Activated naive CD4-positive, alpha-beta T cell treated with anti-CD3 and anti-CD28 coated beads, Interleukin-2, amount 10 ng/mL, durations not matched to agents 5 hours and 36 hours (primary cell): ENCODE measurements around the gene LAMC1. TPM values are rescaled to one million over a fixed set of nuclear protein-coding genes. Genes with fewer than 3 reads are reported as not detected.

ENCODE experiments used
- total RNA-seq, 2 experiments: library from RNA; stranded (reverse); gene quantifications; one replicate each; pipeline ENCODE4 v1.2.3, GENCODE V29; 2021

The LAMC1 gene
- total RNA-seq, result not detected

DNA sequence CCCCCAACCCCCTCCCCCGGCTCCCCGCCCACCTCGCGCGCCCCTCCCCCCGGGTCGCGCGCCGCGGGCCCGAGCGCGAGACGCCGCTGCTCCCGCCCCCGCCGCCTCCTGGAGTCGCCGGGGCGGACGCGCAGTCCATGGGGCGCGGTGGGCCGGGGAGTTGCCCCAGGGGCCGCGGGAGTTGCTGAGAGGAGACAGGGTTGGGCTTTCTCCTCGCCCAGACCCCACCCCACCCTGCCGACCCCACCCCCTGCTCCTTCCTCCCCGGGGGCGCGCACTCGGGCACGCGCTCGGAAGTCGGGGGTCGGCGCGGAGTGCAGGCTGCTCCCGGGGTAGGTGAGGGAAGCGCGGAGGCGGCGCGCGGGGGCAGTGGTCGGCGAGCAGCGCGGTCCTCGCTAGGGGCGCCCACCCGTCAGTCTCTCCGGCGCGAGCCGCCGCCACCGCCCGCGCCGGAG is at the start of gene LAMC1:
Gene LAMC1, plus strand, starts transcription at position 275 of the 455 bp plus-strand sequence. CDS start 297 bp downstream, outside the sequence.

DNA sequence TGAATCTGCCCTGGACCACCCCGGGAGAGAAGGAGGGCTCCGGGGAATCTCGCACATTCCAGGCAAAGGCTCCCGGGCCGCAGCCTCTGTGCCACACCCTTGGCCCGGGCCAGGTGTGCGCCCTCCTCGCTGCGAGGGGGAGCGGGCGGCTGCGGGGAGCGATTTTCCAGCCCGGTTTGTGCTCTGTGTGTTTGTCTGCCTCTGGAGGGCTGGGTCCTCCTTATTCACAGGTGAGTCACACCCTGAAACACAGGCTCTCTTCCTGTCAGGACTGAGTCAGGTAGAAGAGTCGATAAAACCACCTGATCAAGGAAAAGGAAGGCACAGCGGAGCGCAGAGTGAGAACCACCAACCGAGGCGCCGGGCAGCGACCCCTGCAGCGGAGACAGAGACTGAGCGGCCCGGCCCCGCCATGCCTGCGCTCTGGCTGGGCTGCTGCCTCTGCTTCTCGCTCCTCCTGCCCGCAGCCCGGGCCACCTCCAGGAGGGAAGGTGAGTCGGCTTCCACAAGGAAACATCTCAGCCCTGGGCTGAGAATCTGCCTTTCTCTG is 162.8 kb downstream of the LAMC1 start, which contains the start of gene LAMC2:
Gene LAMC2, plus strand, starts transcription at position 324 of the 550 bp plus-strand sequence. Its CDS starts 89 bp downstream, at position 413.

Other genes with a start within 250 kb of the LAMC1 start
- 1 to 10 TPM; 2.4 to 2.5 TPM for gene NPL, start 233.6 kb upstream of the LAMC1 start, total RNA-seq
- 100 to 1,000 TPM; 174 to 180 TPM for gene DHX9, start 184.1 kb upstream of the LAMC1 start, total RNA-seq
- gene SHCBP1L, start 70.3 kb upstream of the LAMC1 start, total RNA-seq, result not detected
- gene LAMC2, start 162.8 kb downstream of the LAMC1 start, total RNA-seq, result not detected